SIG-M5 (cell line): ENCODE data around the gene KLK8.
"Not testable (repeated sequence)": the region's sequence is repeated elsewhere in the genome, so short reads cannot be mapped to it uniquely, and the experiment has no call there.

Source experiments
- DNase-seq: peaks from one replicate; lab custom pipeline; 2025; lab: John Stamatoyannopoulos, UW

Gene KLK8

GRCh38 chr19:51016798-51017683 is 15.6 kb upstream of the KLK8 start:
- no peak for DNase-seq

GRCh38 chr19:51015691-51016267 is 14.4 kb upstream of the KLK8 start:
- DNase-seq, result no peak

DNA sequence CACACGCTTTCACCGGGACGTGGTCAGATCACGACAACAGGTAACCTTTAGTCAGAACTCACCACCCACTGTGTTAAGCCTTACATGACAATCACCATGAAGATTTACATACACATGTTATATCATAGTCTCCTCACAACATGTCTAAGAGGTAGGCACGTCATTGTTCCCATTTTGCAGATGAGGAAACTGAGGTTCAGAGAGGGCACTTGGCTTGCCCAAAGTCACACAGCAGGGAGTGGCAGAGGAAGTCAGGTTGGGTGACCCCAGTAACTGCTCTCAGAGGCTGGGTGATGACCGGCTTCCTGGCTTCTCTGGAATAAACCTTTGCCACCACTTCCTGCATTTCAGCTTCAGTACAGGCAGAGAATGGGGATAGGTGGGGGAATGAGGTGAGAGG is 12.8 kb upstream of the KLK8 start:
- DNase-seq, result no peak

DNA sequence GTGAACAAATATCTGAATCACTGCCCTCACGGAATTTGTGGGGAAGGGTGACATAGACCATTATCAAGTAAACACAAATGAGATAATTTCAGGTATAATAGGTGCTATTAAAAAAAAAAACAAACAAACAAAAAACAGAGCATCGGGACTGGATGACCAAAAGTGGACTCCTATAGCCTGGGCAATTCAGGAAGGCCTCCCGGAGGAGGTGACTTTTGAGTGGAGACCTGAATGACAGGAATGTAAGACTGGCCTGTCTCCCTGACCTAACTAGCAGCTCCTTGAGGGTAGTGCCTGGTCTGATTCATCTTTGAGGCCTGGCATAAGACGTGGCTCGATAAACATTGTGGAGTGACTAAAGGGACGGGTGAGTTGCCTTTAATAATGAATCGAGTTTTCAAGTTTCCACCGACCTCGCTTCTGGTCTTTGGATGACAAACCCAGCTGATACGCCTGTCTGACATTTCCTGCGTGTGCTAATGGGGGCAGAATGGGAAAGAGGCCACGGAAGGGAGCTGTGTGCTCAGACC is 11.3 kb upstream of the KLK8 start:
- DNase-seq, result no peak

GRCh38 chr19:51010066-51010795 is 8.8 kb upstream of the KLK8 start:
- no peak for DNase-seq

DNA sequence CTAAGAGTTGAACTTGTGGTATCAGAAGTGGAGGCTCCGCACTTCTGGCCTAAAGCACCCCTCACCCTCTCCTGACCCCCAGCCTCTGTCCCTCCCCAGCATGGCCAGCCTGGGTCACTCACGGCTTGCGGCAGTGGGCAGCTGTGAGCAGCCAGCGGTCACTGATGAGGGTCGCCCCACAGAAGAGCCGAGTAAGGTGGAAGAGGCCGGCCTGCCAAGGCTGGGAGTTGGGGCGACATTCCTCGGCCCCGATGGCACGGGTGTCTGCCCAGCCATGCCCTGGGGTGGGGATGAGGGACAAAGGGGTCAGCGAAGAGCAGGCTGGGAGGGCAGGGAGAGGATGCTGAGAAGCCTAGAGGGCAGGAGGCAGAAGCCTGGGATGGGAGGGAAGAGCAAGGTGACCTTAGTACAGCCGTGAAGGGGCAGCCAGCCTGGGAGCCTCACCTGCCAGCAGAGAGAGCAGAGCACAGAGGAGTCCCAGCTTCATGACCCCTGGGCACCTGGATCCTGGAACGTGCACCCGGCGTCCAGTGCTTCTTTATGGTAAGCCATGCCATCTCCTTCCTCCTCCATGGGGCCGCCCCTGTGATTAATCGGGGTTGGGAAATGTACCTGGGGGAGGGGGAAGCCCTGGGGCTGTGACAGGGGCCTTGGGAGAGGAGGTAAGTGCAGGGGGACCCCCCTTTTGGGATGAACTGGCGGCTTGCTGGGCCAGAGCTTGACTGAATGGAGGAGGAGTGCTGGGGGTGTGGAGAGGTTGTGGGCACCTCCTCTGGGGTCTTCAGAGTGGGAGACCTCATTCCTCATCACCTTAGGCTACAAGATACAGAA is 7.9 kb upstream of the KLK8 start:
- DNase-seq, result no peak

GRCh38 chr19:51007488-51007887 is 6.1 kb upstream of the KLK8 start:
- DNase-seq, result no peak

GRCh38 chr19:51006406-51006805 is 5.0 kb upstream of the KLK8 start:
- no peak for DNase-seq

- DNase-seq, result no peak
Measured at GRCh38 chr19:51005248-51005647, 3.8 kb upstream of the KLK8 start.

DNA sequence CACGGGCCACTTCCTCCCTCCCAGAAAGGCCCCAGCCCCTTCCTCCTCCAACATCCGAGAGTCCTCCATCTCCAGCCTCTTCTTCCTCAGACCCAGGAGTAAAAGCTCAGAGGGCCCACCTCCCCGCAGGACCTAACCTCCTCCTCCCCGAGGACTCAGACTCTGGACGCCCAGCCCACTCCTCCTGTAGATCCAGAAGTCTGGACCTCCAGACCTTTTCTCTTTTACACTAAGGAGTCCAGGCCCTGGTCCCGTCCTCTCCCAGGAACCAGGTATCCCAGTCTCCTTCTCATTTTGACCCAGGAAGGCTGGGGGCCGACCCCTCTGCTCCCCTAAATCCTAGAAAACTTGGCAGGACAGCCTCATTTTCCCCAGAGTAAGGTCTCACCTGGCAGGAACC is 1.9 kb upstream of the KLK8 start:
- no peak for DNase-seq

DNA sequence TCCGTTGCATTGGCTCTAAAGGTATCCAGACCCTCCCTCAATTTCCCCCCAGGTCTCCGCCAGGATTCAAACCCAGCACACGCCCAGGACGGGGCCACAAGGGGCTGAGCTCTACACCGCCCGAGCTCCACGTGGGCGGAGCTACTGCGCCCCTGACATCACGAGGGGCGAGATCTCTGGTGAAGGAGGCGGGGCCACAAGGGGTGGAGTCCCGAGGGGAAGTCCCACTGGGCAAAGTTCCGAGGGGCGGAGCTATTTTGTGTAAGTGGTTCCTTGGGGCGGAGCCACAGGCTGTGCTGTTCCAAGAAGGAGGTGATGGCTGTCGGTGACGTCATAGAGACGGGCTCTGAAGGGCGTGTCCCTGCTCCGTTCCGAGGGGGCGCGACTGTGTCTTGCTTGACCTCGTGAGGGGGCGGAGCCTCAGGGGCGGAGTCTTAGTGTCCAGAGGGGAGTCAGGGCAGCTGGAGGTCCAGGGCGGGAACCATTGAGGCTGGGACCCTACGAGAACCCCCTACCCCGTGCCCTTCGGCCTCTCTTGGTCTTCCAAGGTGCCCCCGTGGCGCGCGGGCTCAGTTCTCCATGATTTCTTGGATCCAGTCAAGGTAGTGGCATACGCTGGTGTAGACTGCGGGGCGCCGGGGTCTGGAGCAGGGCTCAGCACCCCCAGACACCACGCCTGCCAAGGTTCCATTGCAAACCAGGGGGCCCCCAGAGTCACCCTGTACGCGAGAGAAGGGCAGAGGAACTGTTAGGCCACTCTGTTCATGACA is 1.3 kb upstream of the KLK8 start:
- DNase-seq, result no peak

DNA sequence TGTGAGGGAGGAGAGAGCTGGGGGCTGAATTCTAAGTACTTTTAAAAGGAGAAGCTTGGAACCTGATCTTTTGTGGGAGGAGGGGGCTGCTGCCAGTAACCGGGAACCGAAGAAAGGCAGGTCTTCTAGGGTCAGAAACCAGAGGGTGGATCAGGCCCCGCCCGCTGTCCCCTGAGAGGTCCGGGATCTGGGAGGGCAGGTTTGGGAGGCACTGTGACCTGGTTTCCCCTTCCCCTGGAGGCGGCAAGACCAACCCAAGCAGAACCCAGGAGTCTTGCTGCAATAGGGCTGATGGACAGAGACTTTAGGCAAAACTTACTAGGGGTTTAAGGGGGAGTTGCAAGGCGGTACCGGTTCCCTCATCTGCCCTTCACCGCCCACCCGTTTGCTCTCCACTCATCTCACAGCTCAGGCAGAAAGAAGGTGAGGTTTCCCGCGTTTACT is 707 bp upstream of the KLK8 start:
- DNase-seq, result no peak

GRCh38 chr19:51000981-51001380 is 423 bp downstream of the KLK8 start:
- no peak for DNase-seq

GRCh38 chr19:51000426-51000825 is 978 bp downstream of the KLK8 start:
- DNase-seq, result no peak

DNA sequence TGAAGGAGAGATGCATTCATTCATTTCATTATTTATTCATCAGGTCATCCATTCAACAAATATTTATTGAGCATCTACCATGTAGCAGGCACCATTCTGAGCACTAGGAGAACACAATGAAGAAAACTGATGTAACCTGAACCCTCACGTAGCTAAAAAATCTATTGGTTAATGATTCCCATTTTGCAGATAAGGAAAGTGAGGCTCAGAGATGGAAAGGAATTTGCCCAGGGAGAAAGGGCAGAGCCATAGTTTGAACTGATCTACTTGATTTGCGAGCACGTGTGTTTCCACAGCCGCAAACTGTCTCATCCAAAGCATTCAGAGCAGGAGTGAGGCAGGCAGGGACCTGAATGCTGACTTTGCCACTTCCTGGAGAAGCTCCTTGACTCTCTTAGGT is 2.7 kb downstream of the KLK8 start:
- DNase-seq, result no peak

DNA sequence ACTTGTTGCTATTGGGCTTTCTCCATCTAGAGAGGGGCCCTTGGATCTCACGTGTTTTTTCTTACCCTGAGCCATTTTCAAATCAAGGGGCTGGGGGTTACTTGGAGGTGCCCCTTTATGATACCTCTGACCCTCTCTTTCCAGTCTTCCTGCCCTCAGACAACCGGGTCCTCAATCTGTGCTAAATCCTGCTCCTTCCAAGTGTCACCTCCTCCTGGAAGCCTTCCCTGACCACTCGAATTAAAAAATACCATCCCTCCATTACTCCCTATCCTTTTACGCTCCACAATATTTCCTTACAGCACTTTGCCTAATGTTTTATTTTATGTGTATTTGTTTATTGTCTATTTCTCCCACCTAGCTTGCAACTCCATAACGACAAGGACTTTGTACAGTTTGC is 3.3 kb downstream of the KLK8 start:
- DNase-seq, result no peak

DNA sequence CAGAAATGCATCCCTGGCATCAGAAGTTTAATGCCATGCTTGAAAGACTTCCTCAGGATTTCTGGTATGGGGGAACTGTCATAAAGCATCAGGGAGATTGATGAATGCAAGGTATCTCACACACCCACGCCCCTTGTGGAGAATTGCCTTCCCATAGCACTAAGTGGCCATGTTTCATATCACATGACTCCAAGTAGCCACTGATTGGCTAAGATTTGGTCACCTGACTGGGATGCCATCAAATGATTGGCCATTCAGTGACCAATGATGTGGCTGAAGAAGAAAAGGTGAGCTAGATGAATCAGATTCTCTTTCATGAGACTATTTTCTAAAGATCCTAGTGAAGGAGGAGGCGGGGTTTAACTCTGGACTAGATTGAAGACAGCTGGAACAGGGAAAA is 7.3 kb downstream of the KLK8 start:
- DNase-seq, result no peak

GRCh38 chr19:50992666-50993035 is 8.8 kb downstream of the KLK8 start:
- no peak for DNase-seq

DNA sequence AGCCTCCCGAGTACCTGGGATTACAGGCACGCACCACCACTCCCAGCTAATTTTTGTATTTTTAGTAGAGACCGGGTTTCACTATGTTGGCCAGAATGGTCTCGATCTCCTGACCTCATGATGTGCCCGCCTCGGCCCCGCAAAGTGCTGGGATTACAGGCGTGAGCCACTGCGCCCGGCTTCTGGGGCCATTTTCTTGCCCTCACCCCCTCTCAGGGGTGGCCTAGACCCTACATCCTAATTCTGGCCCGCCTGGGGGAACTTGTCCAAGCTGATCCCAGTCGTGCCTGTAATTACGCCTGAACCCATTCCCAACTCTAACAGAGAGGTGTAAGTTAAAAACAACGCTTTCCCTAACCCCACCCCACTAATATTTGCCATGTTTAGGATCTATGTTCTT is 17.0 kb downstream of the KLK8 start:
- DNase-seq, result not testable (repeated sequence)

DNA sequence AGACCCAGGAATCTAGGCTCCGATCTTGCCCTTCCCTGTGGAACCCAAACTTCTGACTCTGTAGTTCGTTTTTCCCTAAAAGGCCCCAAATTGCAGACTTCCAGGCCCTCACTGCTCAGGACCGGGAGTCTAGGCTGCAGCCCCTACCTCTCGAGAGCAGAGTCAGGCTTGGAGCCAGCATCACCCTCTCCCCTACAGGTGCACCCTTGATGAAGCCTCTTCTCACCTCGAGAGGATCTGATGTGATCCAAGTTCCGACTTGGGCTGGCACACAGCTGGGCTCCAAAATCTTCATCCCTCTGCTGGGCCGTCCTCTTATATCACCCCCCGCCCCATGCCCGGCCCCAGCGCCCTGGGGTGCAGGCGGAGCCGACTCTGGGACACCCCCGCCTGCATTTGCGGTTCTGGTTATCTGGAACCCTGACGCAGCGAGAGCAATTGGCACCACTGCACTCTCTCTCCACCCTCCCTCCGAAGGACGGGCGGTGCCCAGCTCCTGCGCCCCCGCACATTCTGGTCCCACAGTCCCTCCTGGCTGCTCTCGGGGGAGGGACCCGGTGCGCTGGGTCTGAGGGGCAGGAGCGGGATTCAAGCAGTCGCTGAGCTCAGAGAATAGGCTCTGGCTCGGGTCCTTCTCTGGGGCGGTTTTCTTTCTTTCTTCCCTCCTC is 17.6 kb downstream of the KLK8 start, which contains the start of gene KLK7:
TSS of gene KLK7 (minus strand) at position 293 of the 668 bp plus-strand sequence. CDS start 1,518 bp downstream, outside the sequence.
- no peak for DNase-seq
